K562 (cell line): ENCODE measurements around the gene CNPY4. TPM values are rescaled to one million over a fixed set of nuclear protein-coding genes. Genes with fewer than 3 reads are reported as not detected.

Experiments
- ATF7 ChIP-seq: fragments of 450-650 bp; IDR thresholded peaks from 2 replicates; pipeline ENCODE4 v1.7.1; 2014; ENCODE audit warnings: mild to moderate bottlenecking, moderate library complexity
- CCNT2 ChIP-seq: IDR thresholded peaks from 2 replicates; pipeline ENCODE4 v1.6.1; 2011; ENCODE audit warnings: borderline replicate concordance, low read depth, mild to moderate bottlenecking, moderate library complexity, mixed read lengths, low read length; ENCODE audit not compliant: insufficient read length; ENCODE audit errors: extremely low read depth
- DDX20 ChIP-seq: fragments of 450-650 bp; IDR thresholded peaks from 2 replicates; pipeline ENCODE4 v1.6.1; 2016; ENCODE audit warnings: missing genetic modification characterization, low read depth, mild to moderate bottlenecking, missing compliant biosample characterization, moderate library complexity
- ELF4 ChIP-seq: fragments of 450-650 bp; formaldehyde crosslinking; IDR thresholded peaks from 2 replicates; pipeline ENCODE4 v1.4.0; 2022; ENCODE audit warnings: missing genetic modification characterization
- MXI1 ChIP-seq: IDR thresholded peaks from 2 replicates; pipeline ENCODE4 v1.6.1; 2011; ENCODE audit warnings: low read depth, mild to moderate bottlenecking, improper control_type of control experiment, low read length
- NBN ChIP-seq: fragments of 450-650 bp; IDR thresholded peaks from 2 replicates; pipeline ENCODE4 v1.6.1; 2016; ENCODE audit warnings: low read depth, mild to moderate bottlenecking
- NR1H2 ChIP-seq: sonication (generic); formaldehyde crosslinking; IDR thresholded peaks from 2 replicates; pipeline ENCODE4 v1.4.0; 2020; ENCODE audit warnings: mild to moderate bottlenecking, missing genetic modification reagents
- NR2C2 ChIP-seq, 2 experiments: fragments of 200-800 bp in 1 of 2; sonication (Bioruptor generic) in 1 of 2; sonication (generic) in 1 of 2; formaldehyde crosslinking in 1 of 2; IDR thresholded peaks; 2 replicates each; pipeline versions ENCODE4 v1.6.1 to v1.8.0; 2016 to 2022; ENCODE audit warnings: mild to moderate bottlenecking in 1 of 2, missing compliant biosample characterization in 1 of 2, missing genetic modification characterization in 1 of 2, missing genetic modification reagents in 1 of 2
- PHF8 ChIP-seq: fragments of 200-600 bp; sonication (generic); IDR thresholded peaks from 2 replicates; pipeline ENCODE4 v1.6.1; 2012; ENCODE audit warnings: mixed run types, mild to moderate bottlenecking, inconsistent platforms, low read length, moderate library complexity, borderline replicate concordance
- PML ChIP-seq: IDR thresholded peaks from 2 replicates; pipeline ENCODE4 v1.6.1; 2012; ENCODE audit warnings: low read length, inconsistent platforms
- RFX1 ChIP-seq: fragments of 450-650 bp; IDR thresholded peaks from 2 replicates; pipeline ENCODE4 v1.6.1; 2016; ENCODE audit warnings: mild to moderate bottlenecking, moderate library complexity
- SIX5 ChIP-seq, 2 experiments: IDR thresholded peaks; 2 replicates each; pipeline ENCODE4 v1.6.1; 2011; ENCODE audit warnings: low read length in 2 of 2, borderline replicate concordance in 1 of 2, low read depth in 1 of 2, mild to moderate bottlenecking in 1 of 2, moderate library complexity in 1 of 2; ENCODE audit not compliant: insufficient read depth in 1 of 2
- SP1 ChIP-seq: sonication (generic); formaldehyde crosslinking; IDR thresholded peaks from 2 replicates; pipeline ENCODE4 v1.8.1; 2022; ENCODE audit warnings: mild to moderate bottlenecking, missing genetic modification reagents
- SRF ChIP-seq, 2 experiments: fragments of 250-450, 450-650 bp in 1 of 2; sonication (Bioruptor Pico) in 1 of 2; sonication (generic) in 1 of 2; formaldehyde crosslinking; IDR thresholded peaks; 2 replicates each; pipeline versions ENCODE4 v1.5.0 to v1.5.1; 2020 to 2022; ENCODE audit warnings: mild to moderate bottlenecking in 1 of 2, missing genetic modification reagents in 1 of 2
- YY1 ChIP-seq, 3 experiments: IDR thresholded peaks; 2 replicates each; pipeline ENCODE4 v1.6.1; 2011; ENCODE audit warnings: low read length in 2 of 3, mild to moderate bottlenecking in 2 of 3, moderate library complexity in 2 of 3, borderline replicate concordance in 1 of 3, control low read depth in 1 of 3, low read depth in 1 of 3; ENCODE audit not compliant: insufficient read depth in 3 of 3, insufficient replicate concordance in 2 of 3, control insufficient read depth in 1 of 3, insufficient read length in 1 of 3; ENCODE audit errors: extremely low read depth in 1 of 3
- ZBTB17 ChIP-seq: fragments of 450-650 bp; formaldehyde crosslinking; IDR thresholded peaks from 2 replicates; pipeline ENCODE4 v1.4.0; 2020; ENCODE audit warnings: mild to moderate bottlenecking
- ZC3H11A ChIP-seq: IDR thresholded peaks from 2 replicates; pipeline ENCODE4 v1.6.1; 2012; ENCODE audit warnings: low read depth, low read length, improper control_type of control experiment
- ZFP30 ChIP-seq: fragments of 250-450 bp; sonication (Bioruptor Pico); IDR thresholded peaks from 2 replicates; pipeline ENCODE4 v1.8.0; 2022; ENCODE audit warnings: moderate library complexity, mild to moderate bottlenecking, inconsistent platforms, borderline replicate concordance
- ZNF143 ChIP-seq: sonication (generic); formaldehyde crosslinking; IDR thresholded peaks from 2 replicates; pipeline ENCODE4 v1.9.0; 2022; ENCODE audit warnings: mild to moderate bottlenecking, missing genetic modification reagents
- ZNF354B ChIP-seq: fragments of 250-450 bp; sonication (Bioruptor Pico); IDR thresholded peaks from 2 replicates; pipeline ENCODE4 v1.4.0; 2020
- ZNF79 ChIP-seq: fragments of 250-450 bp; sonication (Bioruptor Pico); IDR thresholded peaks from 2 replicates; pipeline ENCODE4 v1.4.0; 2020; ENCODE audit warnings: low read depth, mild to moderate bottlenecking, moderate library complexity
- polyA plus RNA-seq, 8 experiments: library from polyadenylated mRNA; depleted of rRNA in 4 of 8; stranded (reverse) in 5 of 8; unstranded in 3 of 8; fragments of >200 nt; fragmentation: Nextera tagmentation in 2 of 8; fragmentation: Illumina TruSeq in 1 of 8; extraction: Ambion mirVana in 2 of 8; extraction: Trizol in 1 of 8; gene quantifications; 2 replicates each; pipeline versions ENCODE4 v1.2.1 to v1.2.3, GENCODE V29; 2011 to 2014; ENCODE audit warnings: inconsistent platforms in 1 of 8, missing spikeins in 1 of 8
- total RNA-seq, 7 experiments: library from RNA; depleted of rRNA in 6 of 7; stranded (reverse); fragments of >200 nt in 6 of 7; fragmentation: Illumina TruSeq in 2 of 7; extraction: Trizol in 2 of 7; gene quantifications; 2 replicates each; pipeline versions ENCODE4 v1.2.1 to v1.2.3, GENCODE V29; 2011 to 2021; ENCODE audit warnings: low replicate concordance in 1 of 7
- TF ChIP-seq, protein P1 (sequence below): fragments of 450-650 bp; IDR thresholded peaks from 2 replicates; pipeline ENCODE4 v1.6.1; 2017; ENCODE audit warnings: antibody characterized with exemption, mild to moderate bottlenecking

Gene CNPY4
- total and polyA plus RNA-seq, 9 of the 15 experiments (the other 6 are each of a cell fraction or from before 2014, with no cell fraction given), result 1.9 to 11.2 (median 7.0) TPM

DNA sequence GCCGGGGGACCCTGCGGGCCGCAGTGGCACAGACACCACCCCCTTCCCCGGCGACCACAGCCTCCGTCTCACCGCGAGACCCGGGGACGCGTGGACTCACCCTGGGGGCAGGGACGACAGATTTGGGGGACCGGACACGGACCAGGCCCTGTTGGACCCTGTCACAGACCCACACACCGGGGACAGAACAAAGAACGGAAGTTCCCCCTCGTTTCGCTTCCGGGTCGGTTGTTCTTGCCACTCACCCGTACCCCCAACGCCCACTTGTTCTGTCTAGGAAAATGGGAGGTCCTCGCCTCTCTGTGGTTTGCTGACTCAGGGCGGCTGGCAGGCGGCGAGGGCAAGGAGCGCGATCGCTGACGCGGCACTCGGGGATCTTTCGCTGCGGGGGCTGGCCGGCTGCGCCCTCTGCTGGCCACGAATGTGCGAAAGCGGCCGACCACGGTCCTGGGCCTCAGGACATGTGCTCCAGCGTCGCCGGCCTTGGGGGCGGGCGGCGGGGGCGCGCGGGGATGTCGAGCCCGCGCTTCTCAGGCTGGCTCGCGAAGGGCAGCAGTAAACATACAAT lies 37.8 kb upstream of the CNPY4 start, which contains the start of gene ZNF3 (continued):
- TF ChIP-seq, protein P1, sequence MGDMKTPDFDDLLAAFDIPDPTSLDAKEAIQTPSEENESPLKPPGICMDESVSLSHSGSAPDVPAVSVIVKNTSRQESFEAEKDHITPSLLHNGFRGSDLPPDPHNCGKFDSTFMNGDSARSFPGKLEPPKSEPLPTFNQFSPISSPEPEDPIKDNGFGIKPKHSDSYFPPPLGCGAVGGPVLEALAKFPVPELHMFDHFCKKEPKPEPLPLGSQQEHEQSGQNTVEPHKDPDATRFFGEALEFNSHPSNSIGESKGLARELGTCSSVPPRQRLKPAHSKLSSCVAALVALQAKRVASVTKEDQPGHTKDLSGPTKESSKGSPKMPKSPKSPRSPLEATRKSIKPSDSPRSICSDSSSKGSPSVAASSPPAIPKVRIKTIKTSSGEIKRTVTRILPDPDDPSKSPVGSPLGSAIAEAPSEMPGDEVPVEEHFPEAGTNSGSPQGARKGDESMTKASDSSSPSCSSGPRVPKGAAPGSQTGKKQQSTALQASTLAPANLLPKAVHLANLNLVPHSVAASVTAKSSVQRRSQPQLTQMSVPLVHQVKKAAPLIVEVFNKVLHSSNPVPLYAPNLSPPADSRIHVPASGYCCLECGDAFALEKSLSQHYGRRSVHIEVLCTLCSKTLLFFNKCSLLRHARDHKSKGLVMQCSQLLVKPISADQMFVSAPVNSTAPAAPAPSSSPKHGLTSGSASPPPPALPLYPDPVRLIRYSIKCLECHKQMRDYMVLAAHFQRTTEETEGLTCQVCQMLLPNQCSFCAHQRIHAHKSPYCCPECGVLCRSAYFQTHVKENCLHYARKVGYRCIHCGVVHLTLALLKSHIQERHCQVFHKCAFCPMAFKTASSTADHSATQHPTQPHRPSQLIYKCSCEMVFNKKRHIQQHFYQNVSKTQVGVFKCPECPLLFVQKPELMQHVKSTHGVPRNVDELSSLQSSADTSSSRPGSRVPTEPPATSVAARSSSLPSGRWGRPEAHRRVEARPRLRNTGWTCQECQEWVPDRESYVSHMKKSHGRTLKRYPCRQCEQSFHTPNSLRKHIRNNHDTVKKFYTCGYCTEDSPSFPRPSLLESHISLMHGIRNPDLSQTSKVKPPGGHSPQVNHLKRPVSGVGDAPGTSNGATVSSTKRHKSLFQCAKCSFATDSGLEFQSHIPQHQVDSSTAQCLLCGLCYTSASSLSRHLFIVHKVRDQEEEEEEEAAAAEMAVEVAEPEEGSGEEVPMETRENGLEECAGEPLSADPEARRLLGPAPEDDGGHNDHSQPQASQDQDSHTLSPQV, result peak; percentile 78
- TF ChIP-seq ZNF354B, result no peak
- peak; percentile 48 to 57; a peak in 3 of 4 replicates for TF ChIP-seq SIX5 (IDR thresholded peaks at IDR 0.05; ENCODE audit: borderline replicate concordance in 1 of 2, insufficient read depth in 1 of 2, low read depth in 1 of 2, low read length in 2 of 2)
- TF ChIP-seq ZNF79 (CRISPR knock-in tag), result no peak
- peak; percentile 91 for TF ChIP-seq ATF7
- TF ChIP-seq ZBTB17 (CRISPR knock-in tag), result peak; percentile 98
- peak; percentile 74 for TF ChIP-seq PML
- peak; percentile 95 for TF ChIP-seq NBN
- peak; percentile 98 for TF ChIP-seq CCNT2
- TF ChIP-seq NR1H2, result peak; percentile 77
- TF ChIP-seq MXI1, result peak; percentile 73; the same call in 1 of the 2 replicates
- TF ChIP-seq SRF (CRISPR knock-in tag; IDR thresholded peaks at IDR 0.05), result peak in 1 of 2 experiments; percentile 82; a peak in 2 of 4 replicates
- TF ChIP-seq NR2C2 (CRISPR knock-in tag; IDR thresholded peaks at IDR 0.05), result peak; percentile 100
- TF ChIP-seq NR2C2 (tag; IDR thresholded peaks at IDR 0.05), result peak; percentile 100
- TF ChIP-seq YY1 (IDR thresholded peaks at IDR 0.05; ENCODE audit: borderline replicate concordance in 1 of 3, control insufficient read depth in 1 of 3, extremely low read depth in 1 of 3, insufficient read depth in 3 of 3, insufficient read length in 1 of 3, insufficient replicate concordance in 2 of 3, low read depth in 1 of 3, low read length in 2 of 3), result peak in 2 of 3 experiments; percentile 71 to 81
- TF ChIP-seq PHF8, result peak; percentile 96; the same call in 1 of the 2 replicates
- TF ChIP-seq RFX1, result no peak
- TF ChIP-seq ZFP30 (CRISPR knock-in tag), result no peak
- TF ChIP-seq ZC3H11A, result 0 out of 2 replicates have a peak, but pooled peaks have one; percentile 87
- 0 out of 2 replicates have a peak, but pooled peaks have one; percentile 35 for TF ChIP-seq ELF4 (CRISPR knock-in tag)
- no peak; the same call in 1 of the 2 replicates for TF ChIP-seq ZNF143
- TF ChIP-seq DDX20 (tag), result no peak
- TF ChIP-seq SP1 (CRISPR knock-in tag), result peak; percentile 98
